Stimulated activated CD4-positive, alpha-beta T cell treated with anti-CD3 and anti-CD28 coated beads, Interleukin-2, amount 100 ng/mL, for 4 hours (primary cell): ENCODE measurements around the gene OR4A47.
"Not testable (repeated sequence)": the region's sequence is repeated elsewhere in the genome, so short reads cannot be mapped to it uniquely, and the experiment has no call there.

Source experiments
- DNase-seq: peaks from one replicate; pipeline ENCODE4 v3.0.0-alpha.2; 2020; ENCODE audit warnings: low read depth

Gene OR4A47, protein sequence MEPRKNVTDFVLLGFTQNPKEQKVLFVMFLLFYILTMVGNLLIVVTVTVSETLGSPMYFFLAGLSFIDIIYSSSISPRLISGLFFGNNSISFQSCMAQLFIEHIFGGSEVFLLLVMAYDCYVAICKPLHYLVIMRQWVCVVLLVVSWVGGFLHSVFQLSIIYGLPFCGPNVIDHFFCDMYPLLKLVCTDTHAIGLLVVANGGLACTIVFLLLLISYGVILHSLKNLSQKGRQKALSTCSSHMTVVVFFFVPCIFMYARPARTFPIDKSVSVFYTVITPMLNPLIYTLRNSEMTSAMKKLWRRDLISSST

DNA sequence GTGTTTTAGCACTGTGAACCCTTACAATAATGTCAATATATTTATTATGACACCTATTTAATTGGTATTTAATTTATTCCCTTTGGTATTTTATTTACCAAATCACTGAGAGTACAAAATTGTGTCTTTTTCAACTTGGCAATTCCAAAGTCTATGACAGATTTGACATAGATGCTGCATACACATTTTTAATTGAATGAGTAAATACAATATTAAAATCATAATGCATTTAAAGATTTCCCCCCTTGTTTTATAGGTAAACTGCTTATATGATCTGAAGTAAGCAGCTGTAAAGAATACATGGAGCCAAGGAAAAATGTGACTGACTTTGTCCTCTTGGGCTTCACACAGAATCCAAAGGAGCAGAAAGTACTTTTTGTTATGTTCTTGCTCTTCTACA lies at the start of gene OR4A47:
Gene OR4A47, plus strand, starts transcription at position 301 of the 400 bp plus-strand sequence. Its CDS starts 0 bp downstream, at position 301.
- DNase-seq = not testable (repeated sequence)

DNA sequence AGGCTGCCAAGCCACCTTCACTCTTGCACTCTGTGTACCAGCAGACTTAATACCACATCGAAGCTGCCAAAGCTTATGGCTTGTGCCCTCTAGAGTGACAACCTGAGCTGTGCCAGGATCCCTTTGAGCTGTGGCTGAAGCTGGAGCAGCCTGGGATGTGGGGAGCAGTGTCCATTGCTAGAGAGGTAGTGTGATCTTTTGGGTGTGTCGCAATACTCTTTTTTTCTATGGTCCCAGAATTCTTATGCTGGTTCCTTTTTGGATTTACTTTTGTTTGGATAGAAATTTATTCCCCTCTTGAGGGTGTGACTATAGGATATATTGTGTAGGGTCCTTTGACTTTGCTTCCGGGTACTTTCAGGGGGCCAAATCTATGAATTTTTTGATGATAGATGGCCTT lies 32.7 kb upstream of the OR4A47 start:
- DNase-seq = not testable (repeated sequence)

DNA sequence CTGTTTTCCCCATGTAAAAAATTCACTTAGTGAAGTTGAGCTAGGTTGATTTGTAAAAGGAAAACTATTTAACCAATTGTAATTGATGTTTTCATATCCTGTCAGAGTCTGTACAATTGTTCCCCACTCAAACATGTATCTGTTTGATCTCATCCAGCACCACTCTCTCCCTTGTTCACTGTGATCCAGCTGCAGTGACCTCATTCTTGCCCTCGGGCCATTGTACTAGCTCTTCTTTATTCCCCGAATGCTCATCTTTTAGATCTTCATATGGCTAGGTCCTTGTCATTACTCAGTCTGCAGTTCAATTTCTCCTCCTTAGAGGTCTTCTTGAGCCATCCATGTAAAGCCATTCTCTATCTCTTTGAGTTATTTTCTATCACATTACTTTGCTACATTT lies 14.6 kb upstream of the OR4A47 start:
- DNase-seq = not testable (repeated sequence)

DNA sequence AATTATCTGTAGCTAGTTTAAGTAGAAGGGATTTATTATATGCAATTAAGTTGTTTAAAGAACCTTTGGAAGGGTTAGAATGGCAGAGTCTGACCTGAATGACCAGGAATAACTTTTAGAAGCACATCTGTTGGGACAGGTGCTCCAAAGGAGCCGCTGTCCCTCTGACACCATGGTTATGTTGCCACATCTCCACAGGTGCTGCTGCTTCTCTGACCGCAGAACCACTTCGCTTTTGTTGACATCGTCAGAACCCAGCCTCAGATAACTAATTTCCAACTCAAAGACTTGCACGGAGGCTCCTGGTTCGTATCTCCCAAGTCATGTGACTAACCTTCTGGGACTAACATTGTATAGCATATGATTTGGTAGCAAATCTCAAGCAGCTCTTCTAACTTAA lies 13.9 kb upstream of the OR4A47 start:
- not testable (repeated sequence) for DNase-seq

DNA sequence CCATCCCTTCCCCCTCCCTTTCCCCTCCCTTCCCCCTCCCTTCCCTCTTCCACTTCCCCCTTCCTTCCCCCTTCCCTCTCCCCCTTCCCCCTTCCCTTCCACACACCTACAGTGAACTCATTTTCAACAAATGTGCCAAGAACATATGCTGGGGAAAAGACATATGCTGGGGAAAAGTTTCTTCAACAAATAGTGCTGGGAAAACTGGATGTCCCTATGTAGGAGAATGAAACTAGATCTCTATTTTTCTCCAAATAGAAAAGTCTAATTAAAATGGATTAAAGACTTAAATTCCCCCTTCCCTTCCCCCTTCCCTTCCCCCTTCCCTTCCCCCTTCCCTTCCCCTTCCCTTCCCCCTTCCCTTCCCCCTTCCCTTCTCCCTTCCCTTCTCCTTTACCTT lies 17.6 kb downstream of the OR4A47 start:
- DNase-seq = not testable (repeated sequence)

DNA sequence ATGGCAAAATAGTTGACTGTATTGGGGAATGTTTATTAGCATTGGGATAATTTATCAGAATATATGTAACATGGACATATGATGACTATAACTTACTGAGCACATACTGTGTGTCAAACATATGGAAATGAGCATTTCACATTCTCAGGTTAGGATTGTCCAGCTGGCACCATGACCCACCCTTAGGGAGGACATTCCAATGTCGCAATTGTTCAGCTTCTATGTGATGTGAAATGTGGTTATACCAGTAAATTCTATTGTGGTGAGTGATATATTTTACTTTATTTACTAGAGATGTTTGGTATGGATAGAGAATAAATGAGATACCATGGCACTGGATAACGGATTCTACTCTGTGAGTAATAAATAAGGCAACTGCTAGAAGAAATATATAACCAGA lies 50.4 kb downstream of the OR4A47 start:
- no peak for DNase-seq
